ENCODE results near the gene SLC26A3. TPM values are rescaled to one million over a fixed set of nuclear protein-coding genes. Genes with fewer than 3 reads are reported as not detected.

SLC26A3 gene
- total RNA-seq, 2 donors from 2014 or later, result 0.91 to 3.3 TPM

GRCh38 chr7:107718456-107719193, 84.4 kb downstream of the SLC26A3 start:
- intact Hi-C loops (cut with DNase I), result no loop called here
- no peaks in the 10 kb centered on the region for H3K27me3 ChIP-seq (replicated peaks; ENCODE audit: insufficient read depth)
- no peaks in the 10 kb centered on the region for H3K9me3 ChIP-seq
- 81% methylated on average over 4 of the region's 4 CpGs for WGBS
- DNase-seq (ENCODE audit: low spot score), result no peak
- no peak for TF ChIP-seq CTCF (IDR thresholded peaks at IDR 0.05)
- no peak for TF ChIP-seq POLR2AphosphoS5 (IDR thresholded peaks at IDR 0.05)
- no peak for TF ChIP-seq POLR2A (IDR thresholded peaks at IDR 0.05)
- H3K4me1 ChIP-seq (replicated peaks), result no peaks in the 10 kb centered on the region
- no peak overlapping the region for H3K27ac ChIP-seq
- H3K4me3 ChIP-seq, result no peak overlapping the region
- no peaks in the 10 kb centered on the region for H3K36me3 ChIP-seq

GRCh38 chr7:107715531-107715930, 87.5 kb downstream of the SLC26A3 start:
- H3K4me1 ChIP-seq (replicated peaks), result no peaks in the 10 kb centered on the region
- H3K27me3 ChIP-seq (replicated peaks; ENCODE audit: insufficient read depth), result no peaks in the 10 kb centered on the region
- no peak for DNase-seq (ENCODE audit: low spot score)
- WGBS, result 90% methylated on average over 6 of the region's 6 CpGs
- intact Hi-C loops (cut with DNase I), result no loop called here
- no peaks in the 10 kb centered on the region for H3K36me3 ChIP-seq
- H3K27ac ChIP-seq, result no peak overlapping the region
- no peak overlapping the region for H3K4me3 ChIP-seq
- H3K9me3 ChIP-seq, result no peaks in the 10 kb centered on the region
- TF ChIP-seq POLR2AphosphoS5 (IDR thresholded peaks at IDR 0.05) (no peak), CTCF (IDR thresholded peaks at IDR 0.05) (no peak), POLR2A (IDR thresholded peaks at IDR 0.05) (no peak)

Other genes with a start within 250 kb of the SLC26A3 start
- 10 to 100 TPM; 35.1 to 86.4 TPM for gene COG5, start 239.3 kb downstream of the SLC26A3 start, total RNA-seq
- gene DUS4L, start 239.3 kb downstream of the SLC26A3 start, total RNA-seq, result 10 to 100 TPM in 1 of 2 donors, 1 to 10 TPM in 1; 9.7 to 15.3 TPM
- 10 to 100 TPM; 95.4 to 99.9 TPM for gene BCAP29, start 223.0 kb downstream of the SLC26A3 start, total RNA-seq
- gene SLC26A4, start 142.4 kb downstream of the SLC26A3 start, total RNA-seq, result 1 to 10 TPM; 1.0 to 3.4 TPM
- gene CBLL1, start 59.1 kb downstream of the SLC26A3 start, total RNA-seq, result 10 to 100 TPM; 35.3 to 49.2 TPM
- gene DLD, start 88.0 kb upstream of the SLC26A3 start, total RNA-seq, result 10 to 100 TPM; 77.4 to 84.1 TPM
- 10 to 100 TPM; 15.5 to 64.1 TPM for gene LAMB1, start 199.9 kb upstream of the SLC26A3 start, total RNA-seq